CD4-positive, alpha-beta T cell treated with Interleukin-4 for 4 hours (primary cell): ENCODE data around the gene LMOD1.
"Not testable (repeated sequence)": the region's sequence is repeated elsewhere in the genome, so short reads cannot be mapped to it uniquely, and the experiment has no call there.

ENCODE experiments used
- DNase-seq: peaks from one replicate; pipeline ENCODE4 v3.0.0-alpha.2; 2020

LMOD1 gene

GRCh38 chr1:201912832-201913231 lies 33.5 kb downstream of the LMOD1 start:
- DNase-seq = no peak

- DNase-seq = no peak
These were observed 34.3 kb downstream of the LMOD1 start for GRCh38 chr1:201911826-201912571.

GRCh38 chr1:201907621-201908020 lies 38.7 kb downstream of the LMOD1 start:
- no peak for DNase-seq

GRCh38 chr1:201906336-201906735 lies 40.0 kb downstream of the LMOD1 start:
- no peak for DNase-seq

GRCh38 chr1:201905234-201905890 lies 41.0 kb downstream of the LMOD1 start:
- DNase-seq = no peak

- DNase-seq = no peak
These were observed 41.8 kb downstream of the LMOD1 start for GRCh38 chr1:201904579-201904978.

GRCh38 chr1:201903135-201903534 lies 43.2 kb downstream of the LMOD1 start:
- DNase-seq = no peak

GRCh38 chr1:201902198-201902597 lies 44.1 kb downstream of the LMOD1 start:
- no peak for DNase-seq

GRCh38 chr1:201901036-201901435 lies 45.3 kb downstream of the LMOD1 start:
- not testable (repeated sequence) for DNase-seq

GRCh38 chr1:201900476-201900875 lies 45.9 kb downstream of the LMOD1 start:
- no peak for DNase-seq

GRCh38 chr1:201899683-201900429 lies 46.5 kb downstream of the LMOD1 start:
- no peak for DNase-seq

- DNase-seq = no peak
These were observed 47.4 kb downstream of the LMOD1 start for GRCh38 chr1:201898992-201899391.

GRCh38 chr1:201898240-201898894 lies 48.0 kb downstream of the LMOD1 start:
- no peak for DNase-seq

- no peak for DNase-seq
These were observed 49.4 kb downstream of the LMOD1 start for GRCh38 chr1:201896951-201897391.

- peak; percentile 78 for DNase-seq
These were observed 50.2 kb downstream of the LMOD1 start for GRCh38 chr1:201895913-201896807.

- DNase-seq = no peak
These were observed 51.2 kb downstream of the LMOD1 start for GRCh38 chr1:201895120-201895665.

- no peak for DNase-seq
These were observed 51.8 kb downstream of the LMOD1 start for GRCh38 chr1:201894343-201895119.

- no peak for DNase-seq
These were observed 52.9 kb downstream of the LMOD1 start for GRCh38 chr1:201893431-201893830.

- no peak for DNase-seq
These were observed 54.1 kb downstream of the LMOD1 start for GRCh38 chr1:201892211-201892610.

GRCh38 chr1:201891451-201892045 lies 54.8 kb downstream of the LMOD1 start:
- no peak for DNase-seq
